ENCODE measurements around the gene BMP2K.
"Not testable (repeated sequence)": the region's sequence is repeated elsewhere in the genome, so short reads cannot be mapped to it uniquely, and the experiment has no call there.

BMP2K gene

DNA sequence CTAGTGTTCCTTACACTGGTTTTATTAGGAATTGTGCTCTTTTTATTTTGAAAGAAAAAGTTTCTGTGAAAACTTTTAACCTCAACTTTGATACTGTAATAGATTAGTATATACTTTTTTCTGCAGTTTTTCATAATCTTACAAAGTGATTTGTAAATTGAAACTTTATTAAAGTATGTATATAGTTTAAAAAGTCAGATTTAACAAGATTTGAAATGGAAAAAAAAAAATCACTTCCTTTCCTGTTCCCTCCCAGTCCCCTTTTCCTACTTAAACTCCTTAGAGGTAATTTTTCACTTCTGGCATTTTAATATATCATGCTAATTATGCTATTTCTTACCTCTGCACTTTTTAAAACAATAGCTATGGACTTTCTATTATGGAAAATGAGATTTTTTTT is 113.8 kb downstream of the BMP2K start:
- no peak overlapping the region for H3K27ac ChIP-seq (ENCODE audit: insufficient read depth in 1 of 2, low read depth in 1 of 2, low read length in 2 of 2, poor library complexity in 1 of 2, severe bottlenecking in 2 of 2)
- no peaks in the 10 kb centered on the region for H3K27me3 ChIP-seq (replicated peaks in 2 of 5; ENCODE audit: control insufficient read depth in 4 of 5, insufficient read depth in 5 of 5, low read length in 4 of 5)
- H3K4me3 ChIP-seq (ENCODE audit: control insufficient read depth in 1 of 7, extremely low read depth in 1 of 7, insufficient read depth in 4 of 7, low read depth in 2 of 7, low read length in 6 of 7) = no peak overlapping the region
- peaks cover 11 to 49% (median 29%) of the 10 kb centered on the region in 4 experiments for H3K36me3 ChIP-seq (ENCODE audit: control insufficient read depth in 4 of 4, insufficient read depth in 4 of 4, low read length in 3 of 4)
- ChIA-PET POLR2A (interaction anchor here (0.6 kb wide), 1 partner anchor 1892 kb away, joined by 3 read pairs; no protein-coding TSS in a partner anchor), CTCF (no interaction called here)
- peaks cover 0 to 11% (median 0%) of the 10 kb centered on the region in 4 experiments for H3K4me1 ChIP-seq (ENCODE audit: control extremely low read depth in 1 of 4, control insufficient read depth in 4 of 4, insufficient read depth in 4 of 4, low read length in 3 of 4)
- DNase-seq = no peak
- no peaks in the 10 kb centered on the region for H3K9me3 ChIP-seq (ENCODE audit: control extremely low read depth in 1 of 5, control insufficient read depth in 4 of 5, insufficient read depth in 2 of 5, low read depth in 1 of 5, low read length in 4 of 5)

DNA sequence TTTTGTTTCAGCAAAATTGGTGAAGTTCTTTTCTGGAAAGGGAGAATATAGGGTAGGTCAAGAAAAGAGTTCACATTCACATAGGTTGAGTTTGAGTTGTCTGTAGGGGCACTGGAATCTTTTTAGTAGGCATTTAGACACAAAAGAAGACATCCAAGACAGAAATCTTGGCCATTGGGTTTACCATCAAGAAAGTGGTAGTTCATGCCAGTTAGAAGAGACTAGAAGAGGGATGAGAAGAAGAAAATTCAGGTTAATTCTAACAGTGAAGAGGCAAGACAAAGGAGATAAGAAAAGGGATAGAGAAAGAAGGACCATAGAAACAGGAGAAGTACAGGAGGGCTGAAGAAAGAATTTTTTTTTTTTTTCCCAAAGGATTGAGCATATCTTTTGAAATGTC is 123.2 kb downstream of the BMP2K start:
- POLR2A ChIA-PET = no interaction called here

GRCh38 chr4:78901882-78902281 is 125.7 kb downstream of the BMP2K start:
- H3K9me3 ChIP-seq (ENCODE audit: control extremely low read depth in 1 of 5, control insufficient read depth in 4 of 5, insufficient read depth in 2 of 5, low read depth in 1 of 5, low read length in 4 of 5) = no peaks in the 10 kb centered on the region
- WGBS (ENCODE audit: insufficient coverage) = no CpG with 5 or more reads among the region's 2 CpGs
- ChIA-PET CTCF (no interaction called here), POLR2A (no interaction called here)
- H3K27ac ChIP-seq (ENCODE audit: insufficient read depth in 1 of 2, low read depth in 1 of 2, low read length in 2 of 2, poor library complexity in 1 of 2, severe bottlenecking in 2 of 2) = peak overlapping the region in 1 of 2 experiments; percentile 8
- no peak for DNase-seq
- H3K4me1 ChIP-seq (ENCODE audit: control extremely low read depth in 1 of 4, control insufficient read depth in 4 of 4, insufficient read depth in 4 of 4, low read length in 3 of 4) = no peaks in the 10 kb centered on the region
- H3K36me3 ChIP-seq (ENCODE audit: control insufficient read depth in 4 of 4, insufficient read depth in 4 of 4, low read length in 3 of 4) = peaks cover 0 to 19% (median under 1%) of the 10 kb centered on the region in 4 experiments
- H3K27me3 ChIP-seq (replicated peaks in 2 of 5; ENCODE audit: control insufficient read depth in 4 of 5, insufficient read depth in 5 of 5, low read length in 4 of 5) = no peaks in the 10 kb centered on the region
- no peak overlapping the region for H3K4me3 ChIP-seq (ENCODE audit: control insufficient read depth in 1 of 7, extremely low read depth in 1 of 7, insufficient read depth in 4 of 7, low read depth in 2 of 7, low read length in 6 of 7)

More for the DNA sequence above, 123.2 kb downstream of the BMP2K start:
- Histone ChIP-seq H3K9me3 (ENCODE audit: control extremely low read depth in 1 of 5, control insufficient read depth in 4 of 5, insufficient read depth in 2 of 5, low read depth in 1 of 5, low read length in 4 of 5) (no peaks in the 10 kb centered on the region), H3K36me3 (ENCODE audit: control insufficient read depth in 4 of 4, insufficient read depth in 4 of 4, low read length in 3 of 4) (peaks cover 0 to 35% (median 9%) of the 10 kb centered on the region in 4 experiments), H3K27me3 (replicated peaks in 2 of 5; ENCODE audit: control insufficient read depth in 4 of 5, insufficient read depth in 5 of 5, low read length in 4 of 5) (no peaks in the 10 kb centered on the region), H3K27ac (ENCODE audit: insufficient read depth in 1 of 2, low read depth in 1 of 2, low read length in 2 of 2, poor library complexity in 1 of 2, severe bottlenecking in 2 of 2) (no peak overlapping the region), H3K4me3 (ENCODE audit: control insufficient read depth in 1 of 7, extremely low read depth in 1 of 7, insufficient read depth in 4 of 7, low read depth in 2 of 7, low read length in 6 of 7) (no peak overlapping the region), H3K4me1 (ENCODE audit: control extremely low read depth in 1 of 4, control insufficient read depth in 4 of 4, insufficient read depth in 4 of 4, low read length in 3 of 4) (no peaks in the 10 kb centered on the region)
- CTCF ChIA-PET = no interaction called here
- no peak for DNase-seq

DNA sequence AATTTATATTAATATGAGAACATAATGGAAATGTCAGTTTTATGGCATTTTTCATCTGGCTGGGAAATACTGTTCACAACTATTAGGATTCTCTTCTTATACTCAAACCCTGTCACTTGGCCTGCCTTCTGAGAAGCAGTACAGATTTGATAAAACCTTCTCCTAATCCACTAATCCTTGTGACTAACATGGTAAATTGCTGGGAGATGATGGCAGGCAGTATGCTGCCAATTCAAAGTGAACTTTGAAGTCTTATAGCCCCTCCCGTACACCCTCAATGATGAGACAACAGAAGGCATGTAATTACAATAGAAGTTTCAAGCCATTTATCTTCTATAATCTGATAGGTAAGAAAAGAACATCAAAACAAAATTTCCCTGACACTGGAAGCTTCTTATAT is 126.1 kb downstream of the BMP2K start:
- no peak overlapping the region for H3K4me3 ChIP-seq (ENCODE audit: control insufficient read depth in 1 of 7, extremely low read depth in 1 of 7, insufficient read depth in 4 of 7, low read depth in 2 of 7, low read length in 6 of 7)
- DNase-seq = no peak
- CTCF ChIA-PET = no interaction called here
- WGBS (ENCODE audit: insufficient coverage) = no CpG with 5 or more reads among the region's 1 CpG
- H3K27ac ChIP-seq (ENCODE audit: insufficient read depth in 1 of 2, low read depth in 1 of 2, low read length in 2 of 2, poor library complexity in 1 of 2, severe bottlenecking in 2 of 2) = no peak overlapping the region
- no peaks in the 10 kb centered on the region for H3K9me3 ChIP-seq (ENCODE audit: control extremely low read depth in 1 of 5, control insufficient read depth in 4 of 5, insufficient read depth in 2 of 5, low read depth in 1 of 5, low read length in 4 of 5)
- POLR2A ChIA-PET = no interaction called here
- no peaks in the 10 kb centered on the region for H3K27me3 ChIP-seq (replicated peaks in 2 of 5; ENCODE audit: control insufficient read depth in 4 of 5, insufficient read depth in 5 of 5, low read length in 4 of 5)
- no peaks in the 10 kb centered on the region for H3K4me1 ChIP-seq (ENCODE audit: control extremely low read depth in 1 of 4, control insufficient read depth in 4 of 4, insufficient read depth in 4 of 4, low read length in 3 of 4)
- peaks cover 0 to 19% (median under 1%) of the 10 kb centered on the region in 4 experiments for H3K36me3 ChIP-seq (ENCODE audit: control insufficient read depth in 4 of 4, insufficient read depth in 4 of 4, low read length in 3 of 4)

- H3K36me3 ChIP-seq (ENCODE audit: control insufficient read depth in 4 of 4, insufficient read depth in 4 of 4, low read length in 3 of 4) = peaks cover 0 to 20% (median 2%) of the 10 kb centered on the region in 4 experiments
- WGBS (ENCODE audit: insufficient coverage) = 100% methylated on average over 1 of the region's 1 CpG
These were observed 128.0 kb downstream of the BMP2K start for GRCh38 chr4:78904143-78904542.

GRCh38 chr4:78907638-78908037 is 131.5 kb downstream of the BMP2K start:
- no peaks in the 10 kb centered on the region for H3K4me1 ChIP-seq (ENCODE audit: control extremely low read depth in 1 of 4, control insufficient read depth in 4 of 4, insufficient read depth in 4 of 4, low read length in 3 of 4)
- H3K9me3 ChIP-seq (ENCODE audit: control extremely low read depth in 1 of 5, control insufficient read depth in 4 of 5, insufficient read depth in 2 of 5, low read depth in 1 of 5, low read length in 4 of 5) = no peaks in the 10 kb centered on the region
- POLR2A ChIA-PET = no interaction called here
- no CpG with 5 or more reads among the region's 6 CpGs for WGBS (ENCODE audit: insufficient coverage)
- H3K27ac ChIP-seq (ENCODE audit: insufficient read depth in 1 of 2, low read depth in 1 of 2, low read length in 2 of 2, poor library complexity in 1 of 2, severe bottlenecking in 2 of 2) = no peak overlapping the region
- H3K36me3 ChIP-seq (ENCODE audit: control insufficient read depth in 4 of 4, insufficient read depth in 4 of 4, low read length in 3 of 4) = peaks cover 11 to 39% (median 13%) of the 10 kb centered on the region in 4 experiments
- CTCF ChIA-PET = no interaction called here
- no peak for DNase-seq
- H3K4me3 ChIP-seq (ENCODE audit: control insufficient read depth in 1 of 7, extremely low read depth in 1 of 7, insufficient read depth in 4 of 7, low read depth in 2 of 7, low read length in 6 of 7) = no peak overlapping the region
- H3K27me3 ChIP-seq (replicated peaks in 2 of 5; ENCODE audit: control insufficient read depth in 4 of 5, insufficient read depth in 5 of 5, low read length in 4 of 5) = no peaks in the 10 kb centered on the region

More at GRCh38 chr4:78904143-78904542, 128.0 kb downstream of the BMP2K start:
- H3K4me1 ChIP-seq (ENCODE audit: control extremely low read depth in 1 of 4, control insufficient read depth in 4 of 4, insufficient read depth in 4 of 4, low read length in 3 of 4) = no peaks in the 10 kb centered on the region
- H3K4me3 ChIP-seq (ENCODE audit: control insufficient read depth in 1 of 7, extremely low read depth in 1 of 7, insufficient read depth in 4 of 7, low read depth in 2 of 7, low read length in 6 of 7) = no peak overlapping the region
- CTCF ChIA-PET = interaction anchor here (1.6 kb wide), 1 partner anchor 13 kb away, joined by 5 read pairs; no protein-coding TSS in a partner anchor
- H3K27me3 ChIP-seq (replicated peaks in 2 of 5; ENCODE audit: control insufficient read depth in 4 of 5, insufficient read depth in 5 of 5, low read length in 4 of 5) = no peaks in the 10 kb centered on the region
- POLR2A ChIA-PET = no interaction called here
- DNase-seq = no peak
- no peak overlapping the region for H3K27ac ChIP-seq (ENCODE audit: insufficient read depth in 1 of 2, low read depth in 1 of 2, low read length in 2 of 2, poor library complexity in 1 of 2, severe bottlenecking in 2 of 2)
- H3K9me3 ChIP-seq (ENCODE audit: control extremely low read depth in 1 of 5, control insufficient read depth in 4 of 5, insufficient read depth in 2 of 5, low read depth in 1 of 5, low read length in 4 of 5) = no peaks in the 10 kb centered on the region

DNA sequence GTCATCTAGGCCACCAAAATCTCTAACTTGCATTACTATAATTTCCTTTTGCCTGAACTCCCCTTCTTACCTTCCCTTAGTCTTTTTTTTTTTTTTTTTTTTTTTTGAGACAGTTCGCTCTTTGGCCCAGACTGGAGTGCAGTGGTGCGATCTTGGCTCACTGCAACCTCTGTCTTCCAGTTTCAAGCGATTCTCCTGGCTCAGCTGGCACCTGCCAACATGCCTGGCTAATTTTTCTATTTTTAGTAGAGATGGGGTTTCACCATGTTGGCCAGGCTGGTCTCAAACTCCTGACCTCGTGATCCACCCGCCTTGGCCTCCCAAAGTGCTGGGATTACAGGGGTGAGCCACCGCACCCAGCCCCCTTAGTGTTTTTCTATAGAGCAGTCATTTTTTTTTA is 132.8 kb downstream of the BMP2K start:
- peaks cover 11 to 39% (median 13%) of the 10 kb centered on the region in 4 experiments for H3K36me3 ChIP-seq (ENCODE audit: control insufficient read depth in 4 of 4, insufficient read depth in 4 of 4, low read length in 3 of 4)
- H3K4me1 ChIP-seq (ENCODE audit: control extremely low read depth in 1 of 4, control insufficient read depth in 4 of 4, insufficient read depth in 4 of 4, low read length in 3 of 4); DNase-seq; H3K9me3 ChIP-seq (ENCODE audit: control extremely low read depth in 1 of 5, control insufficient read depth in 4 of 5, insufficient read depth in 2 of 5, low read depth in 1 of 5, low read length in 4 of 5); CTCF ChIA-PET; POLR2A ChIA-PET; H3K27me3 ChIP-seq (replicated peaks in 2 of 5; ENCODE audit: control insufficient read depth in 4 of 5, insufficient read depth in 5 of 5, low read length in 4 of 5); H3K27ac ChIP-seq (ENCODE audit: insufficient read depth in 1 of 2, low read depth in 1 of 2, low read length in 2 of 2, poor library complexity in 1 of 2, severe bottlenecking in 2 of 2); H3K4me3 ChIP-seq (ENCODE audit: control insufficient read depth in 1 of 7, extremely low read depth in 1 of 7, insufficient read depth in 4 of 7, low read depth in 2 of 7, low read length in 6 of 7): not testable (repeated sequence)
- WGBS (ENCODE audit: insufficient coverage) = 100% methylated on average over 2 of the region's 6 CpGs
